ENCODE results near the gene CYTH1. TPM values are rescaled to one million over a fixed set of nuclear protein-coding genes. Genes with fewer than 3 reads are reported as not detected.

CYTH1 gene
- total RNA-seq, 1 experiment from 2014 or later: 21.7 TPM

- in situ Hi-C loops (cut with HindIII; ENCODE audit: low sequenced_read_pairs): no loop called here
- no peak for DNase-seq (ENCODE audit: low spot score)
These were observed 26.1 kb upstream of the CYTH1 start for GRCh38 chr17:78808163-78808562.

- no peak for DNase-seq (ENCODE audit: low spot score)
- in situ Hi-C loops (cut with HindIII; ENCODE audit: low sequenced_read_pairs): no loop called here
These were observed 24.4 kb upstream of the CYTH1 start for GRCh38 chr17:78806451-78806850.

GRCh38 chr17:78805301-78805700 lies 23.2 kb upstream of the CYTH1 start:
- DNase-seq (ENCODE audit: low spot score): no peak
- in situ Hi-C loops (cut with HindIII; ENCODE audit: low sequenced_read_pairs): no loop called here

GRCh38 chr17:78804777-78805176 lies 22.7 kb upstream of the CYTH1 start:
- DNase-seq (ENCODE audit: low spot score): no peak
- in situ Hi-C loops (cut with HindIII; ENCODE audit: low sequenced_read_pairs): no loop called here

GRCh38 chr17:78803186-78803845 lies 21.2 kb upstream of the CYTH1 start:
- no peak for DNase-seq (ENCODE audit: low spot score)

GRCh38 chr17:78802459-78802858 lies 20.4 kb upstream of the CYTH1 start:
- in situ Hi-C loops (cut with HindIII; ENCODE audit: low sequenced_read_pairs): no loop called here
- no peak for DNase-seq (ENCODE audit: low spot score)

More at GRCh38 chr17:78803186-78803845, 21.2 kb upstream of the CYTH1 start:
- in situ Hi-C loops (cut with HindIII; ENCODE audit: low sequenced_read_pairs): no loop called here

- no peak for DNase-seq (ENCODE audit: low spot score)
- in situ Hi-C loops (cut with HindIII; ENCODE audit: low sequenced_read_pairs): no loop called here
These were observed 19.9 kb upstream of the CYTH1 start for GRCh38 chr17:78802008-78802407.

- in situ Hi-C loops (cut with HindIII; ENCODE audit: low sequenced_read_pairs): no loop called here
- DNase-seq (ENCODE audit: low spot score): no peak
These were observed 18.3 kb upstream of the CYTH1 start for GRCh38 chr17:78800132-78800931.

GRCh38 chr17:78798695-78799559 lies 16.9 kb upstream of the CYTH1 start:
- peak; percentile 49 for DNase-seq (ENCODE audit: low spot score)
- in situ Hi-C loops (cut with HindIII; ENCODE audit: low sequenced_read_pairs): no loop called here

- in situ Hi-C loops (cut with HindIII; ENCODE audit: low sequenced_read_pairs): no loop called here
- no peak for DNase-seq (ENCODE audit: low spot score)
These were observed 15.9 kb upstream of the CYTH1 start for GRCh38 chr17:78797691-78798585.

- in situ Hi-C loops (cut with HindIII; ENCODE audit: low sequenced_read_pairs): no loop called here
- DNase-seq (ENCODE audit: low spot score): no peak
These were observed 15.1 kb upstream of the CYTH1 start for GRCh38 chr17:78797213-78797612.

GRCh38 chr17:78796517-78796900 lies 14.4 kb upstream of the CYTH1 start:
- in situ Hi-C loops (cut with HindIII; ENCODE audit: low sequenced_read_pairs): no loop called here
- no peak for DNase-seq (ENCODE audit: low spot score)

GRCh38 chr17:78795861-78796516 lies 13.9 kb upstream of the CYTH1 start:
- DNase-seq (ENCODE audit: low spot score): no peak
- in situ Hi-C loops (cut with HindIII; ENCODE audit: low sequenced_read_pairs): no loop called here

- in situ Hi-C loops (cut with HindIII; ENCODE audit: low sequenced_read_pairs): no loop called here
- DNase-seq (ENCODE audit: low spot score): no peak
These were observed 13.0 kb upstream of the CYTH1 start for GRCh38 chr17:78794864-78795640.

- DNase-seq (ENCODE audit: low spot score): no peak
- in situ Hi-C loops (cut with HindIII; ENCODE audit: low sequenced_read_pairs): no loop called here
These were observed 12.3 kb upstream of the CYTH1 start for GRCh38 chr17:78794399-78794798.

GRCh38 chr17:78793968-78794367 lies 11.9 kb upstream of the CYTH1 start:
- in situ Hi-C loops (cut with HindIII; ENCODE audit: low sequenced_read_pairs): no loop called here
- peak; percentile 74 for DNase-seq (ENCODE audit: low spot score)

GRCh38 chr17:78793415-78793814 lies 11.3 kb upstream of the CYTH1 start:
- in situ Hi-C loops (cut with HindIII; ENCODE audit: low sequenced_read_pairs): no loop called here
- DNase-seq (ENCODE audit: low spot score): no peak
